Measurements from ENCODE around the gene PLCXD1.

PLCXD1 gene

DNA sequence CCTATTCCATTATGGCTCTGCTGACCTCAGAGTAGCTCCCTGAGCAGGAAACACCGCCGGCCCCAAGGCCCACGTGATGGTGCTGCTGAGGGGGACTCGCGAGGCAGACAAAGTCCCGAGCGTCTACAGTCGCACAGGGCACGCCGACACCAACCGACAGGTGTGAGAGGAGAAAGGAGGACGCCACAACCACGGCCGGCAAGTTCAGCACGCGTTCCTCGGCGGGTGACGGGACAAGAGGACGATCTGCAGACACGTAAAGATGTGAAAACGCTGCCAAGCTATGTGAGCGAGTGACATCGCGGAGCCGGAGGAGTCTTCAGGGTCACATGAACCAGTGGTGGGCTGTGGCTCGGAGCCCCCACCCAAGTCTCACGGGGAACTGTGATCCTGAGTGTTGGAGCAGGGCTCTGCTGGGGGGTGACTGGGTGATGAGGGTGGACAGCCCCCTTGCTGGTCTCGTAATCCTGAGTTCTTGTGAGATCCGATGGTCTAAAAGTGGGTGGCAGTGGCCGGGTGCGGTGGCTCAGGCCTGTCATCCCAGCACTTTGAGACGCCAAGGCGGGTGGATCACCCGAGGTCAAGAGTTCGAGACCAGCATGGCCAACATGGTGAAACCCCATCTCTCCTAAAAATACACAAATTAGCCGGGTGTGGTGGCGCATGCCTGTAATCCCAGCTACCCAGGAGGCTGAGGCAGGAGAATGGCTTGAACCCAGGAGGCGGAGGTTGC is 71.6 kb downstream of the PLCXD1 start:
- DNase-seq = no peak
